HCT116 (cell line): Measurements from ENCODE around the gene CALR3. TPM values are rescaled to one million over a fixed set of nuclear protein-coding genes. Genes with fewer than 3 reads are reported as not detected.
"Not testable (repeated sequence)": the region's sequence is repeated elsewhere in the genome, so short reads cannot be mapped to it uniquely, and the experiment has no call there.

Experiments
- ATAC-seq: fragments of 200-7000 bp; cut with Tn5 transposase; 2 replicates; pipeline ENCODE4 v1.9.1; 2020; ENCODE audit warnings: mild to moderate bottlenecking, moderate library complexity
- BruUV-seq: library from RNA; stranded (reverse); fragments of 400-500 nt; replicated peaks from 2 replicates; lab custom pipeline; 2021; lab: Mats Ljungman, UMichigan
- CTCF ChIA-PET: fragments of 300-600 bp; sonication (Branson Sonifier 250); formaldehyde crosslinking; loops from one replicate; lab custom pipeline; 2021; ENCODE audit warnings: antibody characterized with exemption; lab: Charles Lee
- POLR2A ChIA-PET: fragments of 300-600, 350-600 bp; sonication (Branson Sonifier 250); formaldehyde crosslinking; loops from one replicate; lab custom pipeline; 2021; ENCODE audit warnings: antibody characterized with exemption; lab: Charles Lee
- RAD21 ChIA-PET, 2 experiments: fragments of 300-600 bp; sonication (Branson Sonifier 250); formaldehyde crosslinking; loops; one replicate each; lab custom pipeline; 2023; ENCODE audit warnings: low total read pairs in 2 of 2; ENCODE audit not compliant: uncharacterized antibody in 2 of 2, unreplicated experiment in 2 of 2, low non-redundant PET in 1 of 2; lab: Charles Lee
- DNase-seq: peaks from one replicate; pipeline ENCODE4 v3.0.0-alpha.2; 2010; ENCODE audit warnings: low read depth, low spot score
- H2AFZ ChIP-seq: fragments of 200-600 bp; shearing (Covaris generic), sonication (generic); 2 replicates; pipeline ENCODE4 v1.6.1; 2017; ENCODE audit warnings: low read depth, mixed run types, mixed read lengths, antibody characterized with exemption, low read length; ENCODE audit not compliant: poor library complexity, severe bottlenecking
- H3K27ac ChIP-seq: 2 replicates; pipeline ENCODE4 v1.5.1; 2012; ENCODE audit warnings: low read depth, low read length
- H3K27me3 ChIP-seq: fragments of 200-600 bp; sonication (generic); 2 replicates; pipeline ENCODE4 v1.6.1; 2016; ENCODE audit warnings: mixed run types, low read length, mixed read lengths; ENCODE audit not compliant: insufficient read depth
- H3K36me3 ChIP-seq, 2 experiments: fragments of 200-500 bp in 1 of 2; fragments of 200-600 bp in 1 of 2; sonication (Bioruptor generic) in 1 of 2; sonication (generic) in 1 of 2; 2 replicates each; pipeline versions ENCODE4 v1.5.1 to v1.6.1; 2014 to 2016; ENCODE audit warnings: low read length in 2 of 2, inconsistent platforms in 1 of 2, mixed read lengths in 1 of 2, mixed run types in 1 of 2; ENCODE audit not compliant: insufficient read depth in 2 of 2, control insufficient read depth in 1 of 2
- H3K4me1 ChIP-seq, 2 experiments: fragments of 200-600 bp in 1 of 2; sonication (generic) in 1 of 2; 2 replicates each; pipeline versions ENCODE4 v1.5.1 to v1.6.1; 2012 to 2017; ENCODE audit warnings: low read length in 2 of 2, inconsistent platforms in 1 of 2, mild to moderate bottlenecking in 1 of 2, mixed read lengths in 1 of 2, mixed run types in 1 of 2, moderate library complexity in 1 of 2; ENCODE audit not compliant: insufficient read depth in 2 of 2, control insufficient read depth in 1 of 2
- H3K4me2 ChIP-seq: fragments of 200-600 bp; sonication (generic); 2 replicates; pipeline ENCODE4 v1.6.1; 2017; ENCODE audit warnings: mixed run types, low read length, mixed read lengths
- H3K4me3 ChIP-seq, 2 experiments: fragments of 200-600 bp in 1 of 2; sonication (generic) in 1 of 2; replicated peaks in 1 of 2; 2 replicates each; pipeline ENCODE4 v1.5.1; 2011 to 2016; ENCODE audit warnings: low read length in 2 of 2, control low read depth in 1 of 2, low read depth in 1 of 2, mild to moderate bottlenecking in 1 of 2, mixed read lengths in 1 of 2, mixed run types in 1 of 2
- H3K79me2 ChIP-seq: fragments of 200-600 bp; sonication (generic); 2 replicates; pipeline ENCODE4 v1.6.1; 2017; ENCODE audit warnings: mild to moderate bottlenecking, mixed run types, low read length, moderate library complexity, mixed read lengths; ENCODE audit not compliant: insufficient read depth
- H3K9ac ChIP-seq: fragments of 200-600 bp; sonication (generic); 2 replicates; pipeline ENCODE4 v1.6.1; 2016; ENCODE audit warnings: low read length, mixed read lengths
- H3K9me2 ChIP-seq: fragments of 200-600 bp; sonication (generic), shearing (Covaris generic); 2 replicates; pipeline ENCODE4 v1.6.1; 2017; ENCODE audit warnings: mixed run types, mild to moderate bottlenecking, moderate library complexity; ENCODE audit not compliant: insufficient read depth
- H3K9me3 ChIP-seq, 2 experiments: fragments of 200-500 bp in 1 of 2; fragments of 200-600 bp in 1 of 2; sonication (Bioruptor generic) in 1 of 2; sonication (generic) in 1 of 2; 2 replicates each; pipeline ENCODE4 v1.6.1; 2014 to 2017; ENCODE audit warnings: low read length in 2 of 2, mixed read lengths in 2 of 2, inconsistent platforms in 1 of 2, low read depth in 1 of 2, mild to moderate bottlenecking in 1 of 2, mixed run types in 1 of 2, moderate library complexity in 1 of 2; ENCODE audit not compliant: control insufficient read depth in 1 of 2, insufficient read depth in 1 of 2
- H4K20me1 ChIP-seq: fragments of 200-600 bp; sonication (generic), shearing (Covaris generic); 2 replicates; pipeline ENCODE4 v1.6.1; 2017; ENCODE audit warnings: mixed run types, mild to moderate bottlenecking, moderate library complexity; ENCODE audit not compliant: insufficient read depth
- EGR1 ChIP-seq: IDR thresholded peaks from 2 replicates; pipeline ENCODE4 v1.6.1; 2012; ENCODE audit warnings: low read depth
- ELF1 ChIP-seq: IDR thresholded peaks from 2 replicates; pipeline ENCODE4 v1.6.1; 2012; ENCODE audit warnings: low read depth, borderline replicate concordance
- intact Hi-C: fragments of 100-400 bp; cut with micrococcal nuclease; formaldehyde crosslinking; loops from 2 replicates; pipeline ENCODE4 v1.10.0; 2022
- total RNA-seq: library from RNA; stranded (reverse); gene quantifications from one replicate; pipeline ENCODE4 v1.2.1, GENCODE V29; 2021; ENCODE audit not compliant: unreplicated experiment
- TF ChIP-seq, protein P1 (sequence below): IDR thresholded peaks from 2 replicates; pipeline ENCODE4 v1.6.1; 2011; ENCODE audit warnings: mild to moderate bottlenecking, low read length, moderate library complexity; ENCODE audit not compliant: insufficient replicate concordance; ENCODE audit errors: extremely low read depth
- TF ChIP-seq, protein P2 (sequence below): IDR thresholded peaks from 2 replicates; pipeline ENCODE4 v1.6.1; 2012

Gene CALR3
- total RNA-seq, 1 experiment from 2014 or later, result not detected

DNA sequence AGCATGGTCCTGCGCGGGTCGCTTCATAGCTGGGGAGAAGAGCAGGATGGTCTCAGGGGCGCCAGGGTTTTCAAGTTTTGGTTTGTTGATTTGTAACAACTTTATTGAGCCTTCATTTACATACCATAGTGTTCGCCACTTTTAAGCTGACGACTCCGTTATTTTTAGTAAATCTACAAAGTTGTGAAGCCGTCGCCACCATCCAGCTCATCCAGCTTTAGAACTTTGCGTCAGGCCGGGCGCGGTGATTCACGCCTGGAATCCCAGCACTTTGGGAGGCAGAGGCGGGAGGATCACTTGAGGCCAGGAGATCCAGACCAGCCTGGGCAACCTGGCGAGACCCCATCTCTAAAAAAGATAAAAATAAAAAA, 631 bp upstream of the CALR3 start:
- H2AFZ ChIP-seq, result no peak overlapping the region
- TF ChIP-seq EGR1 (no peak), ELF1 (no peak)
- TF ChIP-seq, protein P1, sequence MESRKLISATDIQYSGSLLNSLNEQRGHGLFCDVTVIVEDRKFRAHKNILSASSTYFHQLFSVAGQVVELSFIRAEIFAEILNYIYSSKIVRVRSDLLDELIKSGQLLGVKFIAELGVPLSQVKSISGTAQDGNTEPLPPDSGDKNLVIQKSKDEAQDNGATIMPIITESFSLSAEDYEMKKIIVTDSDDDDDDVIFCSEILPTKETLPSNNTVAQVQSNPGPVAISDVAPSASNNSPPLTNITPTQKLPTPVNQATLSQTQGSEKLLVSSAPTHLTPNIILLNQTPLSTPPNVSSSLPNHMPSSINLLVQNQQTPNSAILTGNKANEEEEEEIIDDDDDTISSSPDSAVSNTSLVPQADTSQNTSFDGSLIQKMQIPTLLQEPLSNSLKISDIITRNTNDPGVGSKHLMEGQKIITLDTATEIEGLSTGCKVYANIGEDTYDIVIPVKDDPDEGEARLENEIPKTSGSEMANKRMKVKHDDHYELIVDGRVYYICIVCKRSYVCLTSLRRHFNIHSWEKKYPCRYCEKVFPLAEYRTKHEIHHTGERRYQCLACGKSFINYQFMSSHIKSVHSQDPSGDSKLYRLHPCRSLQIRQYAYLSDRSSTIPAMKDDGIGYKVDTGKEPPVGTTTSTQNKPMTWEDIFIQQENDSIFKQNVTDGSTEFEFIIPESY, result no peak
- TF ChIP-seq, protein P2, sequence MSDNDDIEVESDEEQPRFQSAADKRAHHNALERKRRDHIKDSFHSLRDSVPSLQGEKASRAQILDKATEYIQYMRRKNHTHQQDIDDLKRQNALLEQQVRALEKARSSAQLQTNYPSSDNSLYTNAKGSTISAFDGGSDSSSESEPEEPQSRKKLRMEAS, result 0 out of 2 replicates have a peak, but pooled peaks have one; percentile 32
- TF ChIP-seq, all 23 proteins: peak for 1
- Histone ChIP-seq H3K9ac (peak overlapping the region; percentile 64), H3K79me2 (peaks cover 27% of the 10 kb centered on the region), H4K20me1 (no peaks in the 10 kb centered on the region), H3K9me3 (no peaks in the 10 kb centered on the region), H3K27me3 (no peaks in the 10 kb centered on the region), H3K27ac (peak overlapping the region; percentile 26), H3K4me2 (peak overlapping the region; percentile 88), H3K4me3 (peak overlapping the region; percentile 91 to 95), H3K9me2 (no peaks in the 10 kb centered on the region), H3K4me1 (peaks cover 9 to 32% of the 10 kb centered on the region in 2 experiments), H3K36me3 (no peaks in the 10 kb centered on the region)
- DNase-seq, result no peak
- peak; percentile 7; the same call in 1 of the 2 replicates for ATAC-seq
- POLR2A ChIA-PET, result no interaction called here
- CTCF ChIA-PET, result no interaction called here
- RAD21 ChIA-PET, result no interaction called here
- intact Hi-C loops, result no loop called here
- BruUV-seq, result TSS peak; percentile 45

DNA sequence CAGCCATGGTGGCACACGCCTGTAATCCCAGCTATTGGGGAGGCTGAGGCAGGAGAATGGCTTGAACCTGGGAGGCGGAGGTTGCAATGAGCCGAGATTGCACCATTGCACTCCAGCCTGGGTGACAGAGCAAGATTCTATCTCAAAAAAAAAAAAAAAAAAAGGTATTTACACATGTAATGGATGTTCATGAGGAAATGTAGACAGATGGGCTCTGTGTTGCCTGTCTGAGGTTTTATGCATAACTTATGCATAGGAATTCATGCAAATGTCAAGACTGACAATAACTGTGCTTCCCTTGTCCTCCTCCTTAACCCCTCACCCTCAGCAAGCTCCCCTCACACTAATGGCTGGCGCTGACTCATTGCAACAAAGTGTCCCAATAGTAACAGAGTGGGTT, 9.5 kb downstream of the CALR3 start:
- H3K27me3 ChIP-seq, H3K36me3 ChIP-seq, H4K20me1 ChIP-seq, H3K9ac ChIP-seq, H3K79me2 ChIP-seq, ATAC-seq, H3K4me2 ChIP-seq, BruUV-seq, H3K9me3 ChIP-seq, H2AFZ ChIP-seq, H3K27ac ChIP-seq, H3K9me2 ChIP-seq, H3K4me3 ChIP-seq, H3K4me1 ChIP-seq, DNase-seq, RAD21 ChIA-PET, intact Hi-C loops: not testable (repeated sequence)
- ChIA-PET POLR2A (interaction anchor here (0.7 kb wide), 1 partner anchor 430 kb away, joined by 3 read pairs; no protein-coding TSS in a partner anchor), CTCF (interaction anchor here (1.3 kb wide), 1 partner anchor 45 kb away, joined by 3 read pairs; no protein-coding TSS in a partner anchor)
